Measurements from ENCODE around the gene SPTBN1. TPM values are rescaled to one million over a fixed set of nuclear protein-coding genes. Genes with fewer than 3 reads are reported as not detected.
A peak's percentile ranks its signal among the peaks of the same experiment; 100 is the strongest.

SPTBN1 gene
- total and polyA plus RNA-seq, 8 donors = 28.7 to 475 (median 193) TPM

DNA sequence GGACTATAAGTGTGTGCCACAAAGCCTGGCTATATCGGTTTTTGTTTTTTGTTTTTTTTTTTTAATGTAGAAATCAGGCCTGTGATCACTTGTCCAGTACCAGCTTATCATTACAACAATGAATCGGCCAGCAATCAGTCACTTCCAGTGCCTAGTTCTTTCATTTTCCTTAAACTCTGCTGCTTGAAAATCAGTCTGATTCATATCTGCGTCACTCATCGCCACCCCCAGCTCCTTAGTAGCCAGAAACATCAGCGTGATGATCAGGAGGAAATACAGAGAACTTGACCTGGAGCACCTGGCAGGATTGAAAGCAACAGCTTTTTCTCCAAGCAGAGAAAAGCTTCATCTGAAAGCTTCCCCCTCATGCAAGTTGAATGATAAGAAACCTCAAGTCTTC lies 75.4 kb downstream of the SPTBN1 start:
- Histone ChIP-seq H3K36me3 (peaks cover 8 to 29% (median 19%) of the 10 kb centered on the region in 4 donors), H3K4me3 (no peak overlapping the region), H3K27me3 (no peaks in the 10 kb centered on the region), H3K4me1 (peaks cover 4 to 59% (median 14%) of the 10 kb centered on the region in 4 donors), H3K9me3 (no peaks in the 10 kb centered on the region), H3K27ac (peak overlapping the region in 2 of 5 donors; percentile 48 to 54)
- 64 to 68% (median 66%) methylated on average over 5 of the region's 5 CpGs for WGBS, 5 donors
- TF ChIP-seq POLR2A (IDR thresholded peaks at IDR 0.05) (no peak), EP300 (IDR thresholded peaks at IDR 0.05) (no peak), CTCF (IDR thresholded peaks at IDR 0.05) (no peak)
- DNase-seq = no peak
- intact Hi-C loops (cut with DNase I; ENCODE audit: low total_unique reads) = loop anchor here (10.0 kb wide), 1 partner anchor 113 kb away; no protein-coding TSS in a partner anchor

DNA sequence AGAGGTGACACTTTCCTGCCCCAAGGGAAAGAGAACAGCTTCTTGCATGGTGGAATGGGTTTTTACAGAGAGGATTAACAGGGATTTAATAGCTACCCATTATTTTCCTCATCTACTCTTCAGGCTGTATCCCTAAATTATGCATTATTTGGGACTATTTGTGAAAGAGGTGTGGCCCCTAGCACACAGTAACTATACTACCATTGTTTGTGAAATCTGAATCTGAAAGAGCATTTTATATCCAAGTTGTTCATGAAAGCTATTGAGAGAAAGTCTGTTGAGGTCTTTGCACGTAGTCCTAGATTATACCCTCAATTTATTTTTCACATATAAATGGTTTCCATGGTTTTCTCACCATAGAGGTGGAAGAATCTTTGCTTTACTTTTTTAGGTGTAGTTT lies 78.1 kb downstream of the SPTBN1 start:
- Histone ChIP-seq H3K27me3 (no peaks in the 10 kb centered on the region), H3K4me3 (no peak overlapping the region), H3K9me3 (no peaks in the 10 kb centered on the region), H3K27ac (peak overlapping the region in 2 of 5 donors; percentile 8 to 22), H3K4me1 (peaks cover 0 to 50% (median 11%) of the 10 kb centered on the region in 4 donors), H3K36me3 (peaks cover 0 to 3% (median 3%) of the 10 kb centered on the region in 4 donors)
- intact Hi-C loops (cut with DNase I; ENCODE audit: low total_unique reads) = loop anchor here (10.0 kb wide), 1 partner anchor 111 kb away; no protein-coding TSS in a partner anchor
- DNase-seq = no peak
- TF ChIP-seq CTCF (IDR thresholded peaks at IDR 0.05) (no peak), POLR2A (IDR thresholded peaks at IDR 0.05) (no peak), EP300 (IDR thresholded peaks at IDR 0.05) (no peak), POLR2AphosphoS5 (IDR thresholded peaks at IDR 0.05) (no peak)
- WGBS, 5 donors = 23 to 65% (median 50%) methylated on average over 1 of the region's 1 CpG

DNA sequence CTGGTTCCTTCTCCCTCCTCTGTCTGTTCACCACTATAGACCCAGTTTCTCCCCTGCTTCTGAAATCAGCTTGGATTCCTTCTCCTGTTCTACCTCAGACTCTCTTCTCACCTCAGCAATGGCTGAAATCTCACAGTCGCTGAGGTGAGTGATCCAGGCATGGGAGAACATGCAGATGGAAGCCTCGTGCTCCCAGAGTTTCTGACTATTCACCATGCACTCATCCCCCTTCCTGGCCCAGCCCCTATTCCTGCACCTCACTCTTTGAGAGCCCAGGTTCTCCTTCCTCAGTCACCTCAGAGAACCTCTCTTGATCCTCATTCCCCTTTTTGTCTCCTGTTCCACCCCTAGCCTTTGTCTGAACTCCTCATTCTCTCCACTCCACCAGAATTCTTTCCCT lies 78.5 kb downstream of the SPTBN1 start:
- peaks cover 0 to 50% (median 11%) of the 10 kb centered on the region in 4 donors for H3K4me1 ChIP-seq
- TF ChIP-seq EP300 (IDR thresholded peaks at IDR 0.05) = no peak
- no peak for TF ChIP-seq CTCF (IDR thresholded peaks at IDR 0.05)
- TF ChIP-seq POLR2AphosphoS5 (IDR thresholded peaks at IDR 0.05) = no peak
- no peak for TF ChIP-seq POLR2A (IDR thresholded peaks at IDR 0.05)
- H3K27ac ChIP-seq = peak overlapping the region in 2 of 5 donors; percentile 8 to 22
- intact Hi-C loops (cut with DNase I; ENCODE audit: low total_unique reads) = loop anchor here (10.0 kb wide), 1 partner anchor 110 kb away; no protein-coding TSS in a partner anchor
- no peaks in the 10 kb centered on the region for H3K9me3 ChIP-seq
- H3K27me3 ChIP-seq = no peaks in the 10 kb centered on the region
- DNase-seq = no peak
- WGBS, 5 donors = 64 to 80% (median 71%) methylated on average over 2 of the region's 2 CpGs
- H3K36me3 ChIP-seq = peaks cover 0 to 3% (median 0%) of the 10 kb centered on the region in 4 donors
- no peak overlapping the region for H3K4me3 ChIP-seq

DNA sequence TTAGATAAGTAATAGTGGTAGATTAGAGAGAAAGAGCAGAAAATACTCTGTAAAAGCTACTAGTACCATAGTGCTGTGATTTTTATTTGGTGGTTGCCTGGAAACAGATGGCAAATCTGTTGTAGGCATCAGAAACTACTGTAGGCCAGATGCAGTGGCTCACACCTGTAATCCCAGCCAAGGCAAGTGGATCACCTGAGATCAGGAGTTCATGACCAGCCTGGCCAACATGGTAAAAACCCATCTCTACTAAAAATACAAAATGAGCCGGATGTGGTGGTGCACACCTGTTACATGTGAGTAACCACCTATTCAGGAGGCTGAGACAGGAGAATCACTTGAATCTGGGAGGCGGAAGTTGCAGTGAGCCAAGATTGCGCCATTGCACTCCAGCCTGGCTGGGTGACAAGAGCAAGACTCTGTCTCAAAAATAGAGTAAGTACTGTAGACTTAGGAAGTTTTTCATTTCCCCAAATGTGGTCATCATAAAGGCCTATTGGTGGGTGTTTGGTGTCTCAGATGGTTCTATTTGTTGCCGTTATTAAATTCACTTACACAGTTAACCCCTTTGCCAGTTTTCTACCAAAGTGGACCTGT lies 79.6 kb downstream of the SPTBN1 start:
- no peak overlapping the region for H3K27ac ChIP-seq
- intact Hi-C loops (cut with DNase I; ENCODE audit: low total_unique reads) = loop anchor here (10.0 kb wide), 1 partner anchor 109 kb away; no protein-coding TSS in a partner anchor
- no peak for TF ChIP-seq CTCF (IDR thresholded peaks at IDR 0.05)
- no peak for TF ChIP-seq POLR2AphosphoS5 (IDR thresholded peaks at IDR 0.05)
- TF ChIP-seq POLR2A (IDR thresholded peaks at IDR 0.05) = no peak
- TF ChIP-seq EP300 (IDR thresholded peaks at IDR 0.05) = no peak
- H3K27me3 ChIP-seq = no peaks in the 10 kb centered on the region
- 83 to 91% (median 85%) methylated on average over 4 of the region's 4 CpGs for WGBS, 5 donors
- peaks cover 4 to 58% (median 13%) of the 10 kb centered on the region in 4 donors for H3K4me1 ChIP-seq
- no peak overlapping the region for H3K4me3 ChIP-seq
- H3K36me3 ChIP-seq = peaks cover 0 to 3% (median 0%) of the 10 kb centered on the region in 4 donors
- DNase-seq = no peak
- no peaks in the 10 kb centered on the region for H3K9me3 ChIP-seq

All from stomach (tissue), 9 donors.